Chondrocyte (in vitro differentiated cells): Measurements from ENCODE around the gene SLAMF1. TPM values are rescaled to one million over a fixed set of nuclear protein-coding genes. Genes with fewer than 3 reads are reported as not detected.
"Not testable (repeated sequence)": the region's sequence is repeated elsewhere in the genome, so short reads cannot be mapped to it uniquely, and the experiment has no call there.

Source experiments
- DNase-seq: peaks from one replicate; pipeline ENCODE4 v3.0.0; 2021; ENCODE audit warnings: mixed read lengths, low spot score
- H3K27ac Mint-ChIP-seq: one replicate; pipeline ENCODE4 v1.8.0; 2021; ENCODE audit warnings: mild to moderate bottlenecking, moderate library complexity, mixed read lengths; ENCODE audit not compliant: unreplicated experiment
- H3K27me3 Mint-ChIP-seq: 2 replicates; pipeline ENCODE4 v1.8.0; 2021; ENCODE audit warnings: low read depth, mixed read lengths
- H3K36me3 Mint-ChIP-seq: 2 replicates; pipeline ENCODE4 v1.8.0; 2021; ENCODE audit warnings: low read depth, mixed read lengths
- H3K4me1 Mint-ChIP-seq: 2 replicates; pipeline ENCODE4 v1.8.0; 2021; ENCODE audit warnings: low read depth, mild to moderate bottlenecking, mixed read lengths
- H3K4me3 Mint-ChIP-seq: one replicate; pipeline ENCODE4 v1.8.0; 2021; ENCODE audit warnings: mild to moderate bottlenecking, moderate library complexity, mixed read lengths; ENCODE audit not compliant: unreplicated experiment
- H3K9me3 Mint-ChIP-seq: 2 replicates; pipeline ENCODE4 v1.8.0; 2021; ENCODE audit warnings: low read depth, mixed read lengths
- total RNA-seq: library from RNA; stranded (reverse); gene quantifications from 3 replicates; pipeline ENCODE4 v1.2.1, GENCODE V29; 2021
- TF ChIP-seq, protein P1 (sequence below): fragments of 200-600 bp; sonication (generic); IDR thresholded peaks from 2 replicates; pipeline ENCODE4 v1.5.0; 2021; ENCODE audit warnings: antibody characterized with exemption, mild to moderate bottlenecking, moderate library complexity

Gene SLAMF1
- total RNA-seq, 1 donor from 2014 or later: not detected

DNA sequence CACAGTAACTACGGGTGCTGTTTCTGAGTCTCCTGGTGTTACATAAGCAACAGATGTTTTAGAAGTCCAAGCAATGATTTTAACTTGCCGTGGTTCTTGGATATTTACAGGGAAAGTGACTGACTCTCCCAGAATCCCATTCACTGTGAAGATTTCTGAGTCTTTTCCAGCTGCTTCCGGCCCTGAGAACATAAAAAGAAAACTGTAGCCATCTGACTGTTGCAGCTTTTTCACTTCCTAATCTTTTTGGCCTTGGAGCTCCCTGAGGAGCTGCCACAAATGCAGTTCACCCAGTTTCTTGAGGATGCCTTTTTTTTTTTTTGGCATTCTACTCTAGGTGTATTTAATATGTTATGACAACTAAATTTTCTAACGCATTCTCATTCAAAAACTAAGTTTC lies 81.3 kb downstream of the SLAMF1 start:
- H3K27ac Mint-ChIP-seq: no peak overlapping the region
- peaks cover 14% of the 10 kb centered on the region for H3K9me3 Mint-ChIP-seq
- peaks cover 10% of the 10 kb centered on the region for H3K27me3 Mint-ChIP-seq
- TF ChIP-seq, protein P1, sequence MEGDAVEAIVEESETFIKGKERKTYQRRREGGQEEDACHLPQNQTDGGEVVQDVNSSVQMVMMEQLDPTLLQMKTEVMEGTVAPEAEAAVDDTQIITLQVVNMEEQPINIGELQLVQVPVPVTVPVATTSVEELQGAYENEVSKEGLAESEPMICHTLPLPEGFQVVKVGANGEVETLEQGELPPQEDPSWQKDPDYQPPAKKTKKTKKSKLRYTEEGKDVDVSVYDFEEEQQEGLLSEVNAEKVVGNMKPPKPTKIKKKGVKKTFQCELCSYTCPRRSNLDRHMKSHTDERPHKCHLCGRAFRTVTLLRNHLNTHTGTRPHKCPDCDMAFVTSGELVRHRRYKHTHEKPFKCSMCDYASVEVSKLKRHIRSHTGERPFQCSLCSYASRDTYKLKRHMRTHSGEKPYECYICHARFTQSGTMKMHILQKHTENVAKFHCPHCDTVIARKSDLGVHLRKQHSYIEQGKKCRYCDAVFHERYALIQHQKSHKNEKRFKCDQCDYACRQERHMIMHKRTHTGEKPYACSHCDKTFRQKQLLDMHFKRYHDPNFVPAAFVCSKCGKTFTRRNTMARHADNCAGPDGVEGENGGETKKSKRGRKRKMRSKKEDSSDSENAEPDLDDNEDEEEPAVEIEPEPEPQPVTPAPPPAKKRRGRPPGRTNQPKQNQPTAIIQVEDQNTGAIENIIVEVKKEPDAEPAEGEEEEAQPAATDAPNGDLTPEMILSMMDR: no peak
- no peaks in the 10 kb centered on the region for H3K4me1 Mint-ChIP-seq
- no peak overlapping the region for H3K4me3 Mint-ChIP-seq
- H3K36me3 Mint-ChIP-seq: peaks cover 2% of the 10 kb centered on the region
- DNase-seq: no peak

DNA sequence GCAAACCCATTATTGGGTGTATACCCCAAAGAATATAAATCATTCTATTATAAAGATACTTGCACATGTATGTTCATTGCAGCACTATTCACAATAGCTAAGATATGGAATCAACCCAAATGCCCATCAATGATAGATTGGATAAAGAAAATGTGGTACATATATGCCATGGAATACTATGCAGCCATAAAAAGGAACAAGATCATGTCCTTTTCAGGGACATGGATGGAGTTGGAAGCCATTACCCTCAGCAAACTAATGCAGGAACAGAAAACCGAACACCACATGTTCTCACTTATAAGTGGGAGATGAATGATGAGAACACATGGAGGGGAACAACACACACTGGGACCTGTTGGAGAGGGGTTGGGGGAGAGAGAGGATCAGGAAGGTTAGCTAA lies 83.6 kb downstream of the SLAMF1 start:
- H3K27ac Mint-ChIP-seq, DNase-seq, H3K4me1 Mint-ChIP-seq, H3K36me3 Mint-ChIP-seq, H3K4me3 Mint-ChIP-seq: not testable (repeated sequence)
- Mint-ChIP-seq H3K27me3 (peaks cover 14% of the 10 kb centered on the region), H3K9me3 (peaks cover 18% of the 10 kb centered on the region)

DNA sequence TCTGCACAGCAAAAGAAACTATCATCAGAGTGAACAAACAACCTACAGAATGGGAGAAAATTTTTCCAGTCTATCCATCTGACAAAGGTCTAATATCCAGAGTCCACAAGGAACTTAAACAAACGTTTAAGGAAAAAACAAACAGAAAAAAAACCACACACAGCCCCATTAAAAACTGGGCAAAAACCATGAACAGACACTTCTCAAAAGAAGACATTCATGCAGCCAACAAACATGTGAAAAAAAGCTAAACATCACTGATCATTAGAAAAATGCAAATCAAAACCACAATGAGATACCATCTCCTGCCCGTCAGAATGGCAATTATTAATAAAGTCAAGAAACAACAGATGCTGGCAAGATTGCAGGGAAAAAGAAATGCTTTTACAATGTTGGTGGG lies 84.1 kb downstream of the SLAMF1 start:
- Mint-ChIP-seq H3K9me3 (peaks cover 18% of the 10 kb centered on the region), H3K27me3 (peaks cover 14% of the 10 kb centered on the region)
- not testable (repeated sequence) for H3K36me3 Mint-ChIP-seq, H3K4me3 Mint-ChIP-seq, H3K4me1 Mint-ChIP-seq, DNase-seq, H3K27ac Mint-ChIP-seq

DNA sequence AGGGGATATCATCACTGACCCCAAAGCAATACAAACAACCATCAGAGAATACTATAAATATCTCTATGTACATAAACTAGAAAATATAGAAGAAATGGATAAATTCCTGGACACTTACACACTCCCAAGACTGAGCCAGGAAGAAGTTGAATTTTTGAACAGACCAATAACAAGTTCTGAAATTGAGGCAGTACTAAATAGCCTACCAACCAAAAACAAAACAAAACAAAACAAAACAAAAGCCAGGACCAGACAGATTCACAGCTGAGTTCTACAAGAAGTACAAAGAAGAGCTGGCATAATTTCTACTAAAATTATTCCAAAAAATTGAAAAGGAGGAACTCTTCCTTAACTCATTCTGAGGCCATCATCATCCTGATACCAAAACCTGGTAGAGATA lies 86.0 kb downstream of the SLAMF1 start:
- peaks cover 17% of the 10 kb centered on the region for H3K27me3 Mint-ChIP-seq
- peaks cover 2% of the 10 kb centered on the region for H3K36me3 Mint-ChIP-seq
- peaks cover 18% of the 10 kb centered on the region for H3K9me3 Mint-ChIP-seq

DNA sequence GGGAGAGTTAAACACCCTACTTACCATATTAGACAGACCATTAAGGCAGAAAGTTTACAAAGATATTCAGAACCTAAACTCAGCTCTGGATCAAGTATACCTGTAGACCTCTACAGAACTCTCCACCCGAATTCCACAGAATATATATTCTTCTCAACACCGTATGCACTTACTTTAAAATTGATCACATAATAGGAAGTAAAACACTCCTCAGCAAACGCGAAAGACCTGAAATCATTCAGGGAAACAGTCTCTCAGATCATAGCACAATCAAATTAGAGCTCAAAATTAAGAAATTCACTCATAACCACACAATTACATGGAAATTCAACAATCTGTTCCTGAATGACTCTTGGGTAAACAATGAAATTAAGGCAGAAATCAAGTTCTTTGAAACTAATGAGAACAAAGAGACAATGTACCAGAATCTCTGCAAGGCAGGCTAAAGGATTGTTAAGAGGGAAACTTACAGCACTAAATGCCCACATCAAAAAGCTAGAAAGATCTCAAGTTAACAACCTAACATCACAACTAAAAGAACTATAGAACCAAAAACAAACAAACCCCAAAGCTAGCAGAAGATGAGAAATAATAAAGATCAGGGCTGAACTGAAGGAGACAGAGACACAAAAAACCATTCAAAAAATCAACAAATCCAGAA lies 86.7 kb downstream of the SLAMF1 start:
- DNase-seq: no peak
- Mint-ChIP-seq H3K4me3 (no peak overlapping the region), H3K4me1 (no peaks in the 10 kb centered on the region), H3K9me3 (peaks cover 18% of the 10 kb centered on the region), H3K27ac (no peak overlapping the region), H3K27me3 (peaks cover 19% of the 10 kb centered on the region), H3K36me3 (peaks cover 2% of the 10 kb centered on the region)
- TF ChIP-seq, protein P1: no peak

More for the DNA sequence above, 86.0 kb downstream of the SLAMF1 start:
- no peak overlapping the region for H3K27ac Mint-ChIP-seq
- no peaks in the 10 kb centered on the region for H3K4me1 Mint-ChIP-seq
- TF ChIP-seq, protein P1: no peak
- no peak for DNase-seq
- H3K4me3 Mint-ChIP-seq: no peak overlapping the region

DNA sequence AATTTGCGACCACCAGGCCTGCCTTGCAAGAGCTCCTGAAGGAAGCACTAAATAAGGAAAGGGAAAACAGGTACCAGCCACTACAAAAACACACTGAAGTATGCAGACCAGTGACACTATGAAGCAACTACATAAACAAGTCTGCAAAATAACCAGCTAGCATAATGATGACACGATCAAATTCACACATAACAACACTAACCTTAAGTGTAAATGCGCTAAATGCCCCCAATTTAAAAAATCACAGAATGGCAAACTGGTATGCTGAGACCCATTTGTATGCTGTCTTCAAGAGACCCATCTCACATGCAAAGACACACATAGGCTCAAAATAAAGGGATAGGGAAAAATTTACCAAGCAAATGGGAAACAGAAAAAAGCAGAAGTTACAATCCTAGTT lies 87.4 kb downstream of the SLAMF1 start:
- not testable (repeated sequence) for H3K4me3 Mint-ChIP-seq, DNase-seq, H3K27ac Mint-ChIP-seq, H3K4me1 Mint-ChIP-seq, H3K36me3 Mint-ChIP-seq
- H3K9me3 Mint-ChIP-seq: peaks cover 18% of the 10 kb centered on the region
- peaks cover 19% of the 10 kb centered on the region for H3K27me3 Mint-ChIP-seq
